ENCODE measurements around the gene CACNA2D3.
"Not testable (repeated sequence)": the region's sequence is repeated elsewhere in the genome, so short reads cannot be mapped to it uniquely, and the experiment has no call there.

The CACNA2D3 gene

GRCh38 chr3:54574906-54575617, 452.7 kb downstream of the CACNA2D3 start:
- no peak for DNase-seq

- no peak for DNase-seq
Measured at GRCh38 chr3:54575618-54575960, 453.2 kb downstream of the CACNA2D3 start.

- DNase-seq, result no peak
Measured at GRCh38 chr3:54577313-54577712, 455.0 kb downstream of the CACNA2D3 start.

GRCh38 chr3:54578417-54578816, 456.1 kb downstream of the CACNA2D3 start:
- DNase-seq, result no peak

- no peak for DNase-seq
Measured at GRCh38 chr3:54580453-54580852, 458.1 kb downstream of the CACNA2D3 start.

- no peak for DNase-seq
Measured at GRCh38 chr3:54582424-54582823, 460.1 kb downstream of the CACNA2D3 start.

- DNase-seq, result no peak
Measured at GRCh38 chr3:54591157-54591556, 468.8 kb downstream of the CACNA2D3 start.

- no peak for DNase-seq
Measured at GRCh38 chr3:54593653-54594052, 471.3 kb downstream of the CACNA2D3 start.

GRCh38 chr3:54596087-54596486, 473.7 kb downstream of the CACNA2D3 start:
- DNase-seq, result no peak

- DNase-seq, result peak; percentile 19
Measured at GRCh38 chr3:54599716-54600115, 477.4 kb downstream of the CACNA2D3 start.

GRCh38 chr3:54600441-54601204, 478.3 kb downstream of the CACNA2D3 start:
- DNase-seq, result no peak

GRCh38 chr3:54604495-54604894, 482.1 kb downstream of the CACNA2D3 start:
- DNase-seq, result no peak

GRCh38 chr3:54608041-54608440, 485.7 kb downstream of the CACNA2D3 start:
- no peak for DNase-seq

GRCh38 chr3:54619053-54619452, 496.7 kb downstream of the CACNA2D3 start:
- no peak for DNase-seq

- no peak for DNase-seq
Measured at GRCh38 chr3:54619531-54619930, 497.2 kb downstream of the CACNA2D3 start.

- DNase-seq, result no peak
Measured at GRCh38 chr3:54621184-54621583, 498.8 kb downstream of the CACNA2D3 start.

- no peak for DNase-seq
Measured at GRCh38 chr3:54622678-54623077, 500.3 kb downstream of the CACNA2D3 start.

GRCh38 chr3:54625805-54626787, 503.7 kb downstream of the CACNA2D3 start:
- no peak for DNase-seq

GRCh38 chr3:54628888-54629441, 506.6 kb downstream of the CACNA2D3 start:
- no peak for DNase-seq

GRCh38 chr3:54630101-54630623, 507.8 kb downstream of the CACNA2D3 start:
- no peak for DNase-seq

GRCh38 chr3:54631001-54631400, 508.6 kb downstream of the CACNA2D3 start:
- DNase-seq, result not testable (repeated sequence)

Measured in right kidney (tissue), 1 donor.